GM18499 (cell line): ENCODE data around the gene PPFIBP2.

Experiments used
- ATAC-seq: cut with Tn5 transposase; IDR thresholded peaks from one replicate; pipeline ENCODE4 v1.9.1; 2021; ENCODE audit warnings: moderate number of reproducible peaks; ENCODE audit not compliant: insufficient read depth, unreplicated experiment

PPFIBP2 gene

GRCh38 chr11:7574491-7575130 lies 60.8 kb downstream of the PPFIBP2 start:
- no peak for ATAC-seq

GRCh38 chr11:7575841-7576725 lies 62.3 kb downstream of the PPFIBP2 start:
- no peak for ATAC-seq

GRCh38 chr11:7576726-7577290 lies 63.0 kb downstream of the PPFIBP2 start:
- no peak for ATAC-seq

GRCh38 chr11:7577291-7578190 lies 63.7 kb downstream of the PPFIBP2 start:
- no peak for ATAC-seq

- no peak for ATAC-seq
Observed at GRCh38 chr11:7578276-7578955, 64.6 kb downstream of the PPFIBP2 start.

GRCh38 chr11:7579361-7579791 lies 65.6 kb downstream of the PPFIBP2 start:
- no peak for ATAC-seq

- ATAC-seq, result no peak
Observed at GRCh38 chr11:7581021-7581590, 67.3 kb downstream of the PPFIBP2 start.

GRCh38 chr11:7582338-7582985 lies 68.7 kb downstream of the PPFIBP2 start:
- ATAC-seq, result no peak

GRCh38 chr11:7583248-7583647 lies 69.4 kb downstream of the PPFIBP2 start:
- no peak for ATAC-seq

- no peak for ATAC-seq
Observed at GRCh38 chr11:7584910-7585309, 71.1 kb downstream of the PPFIBP2 start.

GRCh38 chr11:7585816-7586215 lies 72.0 kb downstream of the PPFIBP2 start:
- no peak for ATAC-seq

GRCh38 chr11:7586376-7586775 lies 72.6 kb downstream of the PPFIBP2 start:
- ATAC-seq, result no peak

- ATAC-seq, result no peak
Observed at GRCh38 chr11:7587712-7588111, 73.9 kb downstream of the PPFIBP2 start.

GRCh38 chr11:7589861-7590260 lies 76.1 kb downstream of the PPFIBP2 start:
- ATAC-seq, result no peak

GRCh38 chr11:7590529-7590928 lies 76.7 kb downstream of the PPFIBP2 start:
- no peak for ATAC-seq

- ATAC-seq, result no peak
Observed at GRCh38 chr11:7591107-7591894, 77.5 kb downstream of the PPFIBP2 start.

GRCh38 chr11:7591987-7592386 lies 78.2 kb downstream of the PPFIBP2 start:
- no peak for ATAC-seq

GRCh38 chr11:7592711-7593110 lies 78.9 kb downstream of the PPFIBP2 start:
- no peak for ATAC-seq
